H1 (cell line): ENCODE data around the gene LIPC. TPM values are rescaled to one million over a fixed set of nuclear protein-coding genes. Genes with fewer than 3 reads are reported as not detected.

Source experiments
- CTCF ChIA-PET: fragments of 300-600 bp; sonication (Branson Sonifier 250); formaldehyde crosslinking; loops from one replicate; lab custom pipeline; 2021; ENCODE audit not compliant: partially characterized antibody; lab: Charles Lee
- POLR2A ChIA-PET: fragments of 300-600 bp; sonication (Branson Sonifier 250); formaldehyde crosslinking; loops from one replicate; lab custom pipeline; 2021; ENCODE audit warnings: inconsistent platforms; ENCODE audit not compliant: partially characterized antibody; lab: Charles Lee
- DNase-seq, 2 experiments: peaks; one replicate each; pipeline versions ENCODE4 v3.0.0 to v3.0.0-alpha.2; 2010 to 2022; ENCODE audit warnings: low spot score in 2 of 2, low read depth in 1 of 2, mixed read lengths in 1 of 2
- FAIRE-seq: peaks from 2 replicates; lab custom pipeline; 2011; peaks lifted over from hg19 to GRCh38; lab: Jason Lieb, UNC
- H2AFZ ChIP-seq: 2 replicates; pipeline ENCODE4 v1.8.1; 2012; ENCODE audit warnings: low read length, inconsistent platforms
- H2AK5ac ChIP-seq: 2 replicates; pipeline ENCODE4 v1.6.1; 2013; ENCODE audit warnings: low read depth, low read length
- H2BK120ac ChIP-seq: replicated peaks from 2 replicates; pipeline ENCODE3; 2013; ENCODE audit warnings: low read depth, low read length, inconsistent platforms
- H2BK12ac ChIP-seq: 2 replicates; pipeline ENCODE4 v1.6.1; 2013; ENCODE audit warnings: low read depth, low read length
- H2BK15ac ChIP-seq: 2 replicates; pipeline ENCODE4 v1.6.1; 2013; ENCODE audit warnings: low read length
- H2BK20ac ChIP-seq: 2 replicates; pipeline ENCODE4 v1.6.1; 2013; ENCODE audit warnings: low read length
- H2BK5ac ChIP-seq: 2 replicates; pipeline ENCODE4 v1.6.1; 2013; ENCODE audit warnings: low read depth, low read length
- H3K14ac ChIP-seq: 2 replicates; pipeline ENCODE4 v1.6.1; 2013; ENCODE audit warnings: inconsistent platforms; ENCODE audit not compliant: insufficient read length
- H3K18ac ChIP-seq: 2 replicates; pipeline ENCODE4 v1.6.1; 2013; ENCODE audit warnings: low read length; ENCODE audit errors: extremely low read depth
- H3K23ac ChIP-seq: 2 replicates; pipeline ENCODE4 v1.6.1; 2013; ENCODE audit warnings: inconsistent platforms; ENCODE audit not compliant: insufficient read length
- H3K23me2 ChIP-seq: 2 replicates; pipeline ENCODE4 v1.6.1; 2013; ENCODE audit warnings: low read depth, low read length
- H3K27ac ChIP-seq: 2 replicates; pipeline ENCODE4 v1.6.1; 2011; ENCODE audit warnings: low read depth, low read length, inconsistent platforms
- H3K27me3 ChIP-seq, 4 experiments: replicated peaks in 1 of 4; 1 replicate in 1 of 4; 2 replicates in 3 of 4; pipeline versions ENCODE4 v1.6.1 to v1.8.1; 2011 to 2013; ENCODE audit warnings: low read length in 3 of 4, mild to moderate bottlenecking in 3 of 4, inconsistent platforms in 2 of 4, mixed read lengths in 2 of 4, moderate library complexity in 1 of 4; ENCODE audit not compliant: control insufficient read depth in 3 of 4, insufficient read depth in 3 of 4; ENCODE audit errors: extremely low read depth in 1 of 4
- H3K36me3 ChIP-seq, 4 experiments: 2 replicates each; pipeline versions ENCODE4 v1.6.1 to v1.8.1; 2011 to 2013; ENCODE audit warnings: mild to moderate bottlenecking in 4 of 4, low read length in 3 of 4, moderate library complexity in 2 of 4, control low read depth in 1 of 4, inconsistent platforms in 1 of 4; ENCODE audit not compliant: insufficient read depth in 4 of 4, control insufficient read depth in 2 of 4
- H3K4ac ChIP-seq: replicated peaks from 2 replicates; pipeline ENCODE3; 2013; ENCODE audit warnings: low read length, low read depth, mixed read lengths, inconsistent platforms; ENCODE audit not compliant: insufficient read length
- H3K4me1 ChIP-seq, 4 experiments: replicated peaks in 1 of 4; 1 replicate in 1 of 4; 2 replicates in 3 of 4; pipeline versions ENCODE4 v1.6.1 to v1.8.1; 2011 to 2013; ENCODE audit warnings: low read length in 3 of 4, inconsistent platforms in 2 of 4, mixed read lengths in 1 of 4; ENCODE audit not compliant: insufficient read depth in 4 of 4, control insufficient read depth in 3 of 4
- H3K4me2 ChIP-seq, 2 experiments: 2 replicates each; pipeline versions ENCODE4 v1.6.1 to v1.8.1; 2011 to 2013; ENCODE audit warnings: low read depth in 2 of 2, low read length in 2 of 2, control low read depth in 1 of 2, inconsistent platforms in 1 of 2, mild to moderate bottlenecking in 1 of 2; ENCODE audit not compliant: insufficient read depth in 1 of 2
- H3K4me3 ChIP-seq, 4 experiments: fragments of 200-600, 300-600 bp in 1 of 4; sonication (generic), shearing (Covaris generic), sonication (Bioruptor Twin) in 1 of 4; 2 replicates each; pipeline versions ENCODE4 v1.5.1 to v1.8.1; 2011 to 2016; ENCODE audit warnings: low read length in 4 of 4, low read depth in 3 of 4, control low read depth in 2 of 4, inconsistent platforms in 2 of 4, mild to moderate bottlenecking in 2 of 4, mixed read lengths in 1 of 4, moderate library complexity in 1 of 4; ENCODE audit not compliant: insufficient read depth in 2 of 4; ENCODE audit errors: extremely low read depth in 1 of 4
- H3K56ac ChIP-seq: replicated peaks from 2 replicates; pipeline ENCODE3; 2013; ENCODE audit warnings: low read depth, mild to moderate bottlenecking, mixed read lengths, low read length, inconsistent platforms; ENCODE audit not compliant: insufficient read length
- H3K79me1 ChIP-seq: 2 replicates; pipeline ENCODE4 v1.6.1; 2013; ENCODE audit warnings: low read depth, low read length, control low read depth
- H3K79me2 ChIP-seq, 2 experiments: 2 replicates each; pipeline versions ENCODE4 v1.6.1 to v1.8.1; 2012 to 2013; ENCODE audit warnings: low read length in 2 of 2, mild to moderate bottlenecking in 2 of 2, inconsistent platforms in 1 of 2; ENCODE audit not compliant: insufficient read depth in 2 of 2, control insufficient read depth in 1 of 2
- H3K9ac ChIP-seq, 4 experiments: replicated peaks in 1 of 4; 1 replicate in 1 of 4; 2 replicates in 3 of 4; pipeline versions ENCODE4 v1.6.1 to v1.8.1; 2011 to 2013; ENCODE audit warnings: low read depth in 3 of 4, low read length in 3 of 4, control low read depth in 2 of 4, mild to moderate bottlenecking in 2 of 4, moderate library complexity in 2 of 4, inconsistent platforms in 1 of 4; ENCODE audit errors: extremely low read depth in 1 of 4
- H3K9me3 ChIP-seq, 2 experiments: 2 replicates each; pipeline versions ENCODE4 v1.6.1 to v1.8.1; 2012 to 2013; ENCODE audit warnings: mild to moderate bottlenecking in 2 of 2, moderate library complexity in 2 of 2, control low read depth in 1 of 2, inconsistent platforms in 1 of 2, low read depth in 1 of 2, low read length in 1 of 2, mixed read lengths in 1 of 2; ENCODE audit not compliant: insufficient read depth in 2 of 2
- H4K20me1 ChIP-seq, 2 experiments: replicated peaks in 1 of 2; 2 replicates each; pipeline versions ENCODE3 to v1.8.1; 2011 to 2013; ENCODE audit warnings: inconsistent platforms in 2 of 2, low read length in 2 of 2, mild to moderate bottlenecking in 1 of 2; ENCODE audit not compliant: insufficient read depth in 2 of 2, control insufficient read depth in 1 of 2
- H4K5ac ChIP-seq: 2 replicates; pipeline ENCODE4 v1.6.1; 2013; ENCODE audit warnings: low read length, low read depth, mixed read lengths, inconsistent platforms; ENCODE audit not compliant: insufficient read length
- H4K8ac ChIP-seq: 2 replicates; pipeline ENCODE4 v1.8.0; 2013; ENCODE audit warnings: mild to moderate bottlenecking, moderate library complexity, low read length, inconsistent platforms; ENCODE audit not compliant: insufficient read depth; ENCODE audit errors: extremely low read depth
- H4K91ac ChIP-seq: replicated peaks from 2 replicates; pipeline ENCODE3; 2013; ENCODE audit warnings: low read length, mixed read lengths, inconsistent platforms; ENCODE audit not compliant: insufficient read length
- BACH1 ChIP-seq: IDR thresholded peaks from 2 replicates; pipeline ENCODE4 v1.6.1; 2012; ENCODE audit warnings: low read length, improper control_type of control experiment
- POU5F1 ChIP-seq: IDR thresholded peaks from 2 replicates; pipeline ENCODE4 v1.6.1; 2011; ENCODE audit warnings: low read depth, mild to moderate bottlenecking, low read length, moderate library complexity
- SIX5 ChIP-seq: IDR thresholded peaks from 2 replicates; pipeline ENCODE4 v1.6.1; 2011; ENCODE audit warnings: mild to moderate bottlenecking, low read depth, low read length
- SRF ChIP-seq: IDR thresholded peaks from 2 replicates; pipeline ENCODE4 v1.6.1; 2011; ENCODE audit warnings: mild to moderate bottlenecking, low read depth, low read length, moderate library complexity
- YY1 ChIP-seq: IDR thresholded peaks from 2 replicates; pipeline ENCODE4 v1.6.1; 2011; ENCODE audit warnings: low read depth, mild to moderate bottlenecking, low read length
- WGBS, 2 experiments: shearing (Covaris generic) in 1 of 2; methylation state at CpG; one replicate each; pipeline versions ENCODE4 v1.1.6 to v1.1.7; 2013 to 2015; ENCODE audit warnings: low lambda C conversion rate in 2 of 2, mixed read lengths in 2 of 2, inconsistent platforms in 1 of 2, low coverage in 1 of 2, missing lambda C conversion rate in 1 of 2; ENCODE audit not compliant: insufficient replicate concordance in 2 of 2, insufficient coverage in 1 of 2, insufficient read length in 1 of 2; ENCODE audit errors: extremely low coverage in 1 of 2, missing lambda C conversion rate in 1 of 2; 5-methylcytosine and 5-hydroxymethylcytosine counted together
- polyA plus RNA-seq, 7 experiments: library from polyadenylated mRNA; depleted of rRNA in 3 of 7; stranded (reverse) in 5 of 7; unstranded in 2 of 7; fragments of >200 nt in 5 of 7; fragments of 200-250 nt in 2 of 7; gene quantifications; 1 replicate in 5 of 7; 2 replicates in 1 of 7; 4 replicates in 1 of 7; pipeline versions ENCODE4 v1.2.1 to v1.2.3, GENCODE V29; 2011 to 2013; ENCODE audit warnings: missing spikeins in 2 of 7, mixed read lengths in 2 of 7
- total RNA-seq: library from RNA; stranded (reverse); fragmentation: NEBNext Ultra II Directional; extraction: Animal tissue kit (Norgen Biotek cat#: 25700); gene quantifications from 2 replicates; pipeline ENCODE4 v1.2.1, GENCODE V29; 2021

The LIPC gene
- total and polyA plus RNA-seq, 2 of the 8 experiments (the other 6 are each of a cell fraction or from before 2014, with no cell fraction given), result not detected

DNA sequence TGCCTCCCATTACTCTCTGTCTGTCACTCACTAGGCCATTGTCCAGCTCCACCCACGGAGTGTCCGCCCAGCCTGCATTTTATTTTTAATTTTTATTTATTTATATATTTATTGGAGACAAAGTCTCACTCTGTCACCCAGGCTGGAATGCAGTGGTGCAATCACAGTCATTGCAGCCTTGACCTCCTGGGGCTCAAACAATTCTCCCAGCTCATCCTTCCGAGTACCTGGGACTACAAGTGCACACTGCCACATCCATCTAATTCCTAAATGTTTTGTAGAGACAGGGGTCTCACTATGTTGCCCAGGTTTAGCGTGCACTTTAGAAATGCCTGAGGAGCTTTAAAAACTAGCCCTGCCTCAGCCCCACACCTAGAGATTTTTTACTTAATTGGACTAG lies 141.5 kb downstream of the LIPC start:
- no peak overlapping the region for H2BK5ac ChIP-seq
- no peaks in the 10 kb centered on the region for H3K9me3 ChIP-seq
- 93% methylated on average over 4 of the region's 4 CpGs; no CpG with 5 or more reads in 1 of the 2 experiments for WGBS, 2 experiments
- no peak overlapping the region for H4K8ac ChIP-seq
- no peak overlapping the region for H3K4me2 ChIP-seq
- no peak overlapping the region for H3K14ac ChIP-seq
- FAIRE-seq (no peak), DNase-seq (no peak)
- no peak overlapping the region for H3K4ac ChIP-seq
- H3K27me3 ChIP-seq, result no peaks in the 10 kb centered on the region
- H3K23me2 ChIP-seq, result no peaks in the 10 kb centered on the region
- H2AFZ ChIP-seq, result no peak overlapping the region
- H4K91ac ChIP-seq, result no peak overlapping the region
- H2BK120ac ChIP-seq, result no peak overlapping the region
- H3K79me2 ChIP-seq, result no peaks in the 10 kb centered on the region
- H3K18ac ChIP-seq, result no peak overlapping the region
- H3K56ac ChIP-seq, result no peak overlapping the region
- H4K20me1 ChIP-seq, result no peaks in the 10 kb centered on the region
- H3K4me1 ChIP-seq, result no peaks in the 10 kb centered on the region
- TF ChIP-seq SRF (no peak), BACH1 (no peak), YY1 (no peak), SIX5 (no peak), POU5F1 (no peak)
- TF ChIP-seq, all 59 proteins: peak for 0
- no peak overlapping the region for H3K4me3 ChIP-seq
- POLR2A ChIA-PET, result no interaction called here
- H3K9ac ChIP-seq, result no peak overlapping the region
- H2AK5ac ChIP-seq, result no peak overlapping the region
- CTCF ChIA-PET, result interaction anchor here (1.0 to 1.6 kb wide), 6 partner anchors 10 to 303 kb away, joined by 3 to 6 read pairs (median 4); no protein-coding TSS in a partner anchor
- H2BK15ac ChIP-seq, result no peak overlapping the region
- no peak overlapping the region for H4K5ac ChIP-seq
- H2BK20ac ChIP-seq, result no peak overlapping the region
- no peak overlapping the region for H3K27ac ChIP-seq
- H3K23ac ChIP-seq, result no peak overlapping the region
- no peaks in the 10 kb centered on the region for H3K79me1 ChIP-seq
- H3K36me3 ChIP-seq, result no peaks in the 10 kb centered on the region
- no peak overlapping the region for H2BK12ac ChIP-seq
